PC-9 (cell line): ENCODE measurements around the gene MICA. TPM values are rescaled to one million over a fixed set of nuclear protein-coding genes. Genes with fewer than 3 reads are reported as not detected.
"Not testable (repeated sequence)": the region's sequence is repeated elsewhere in the genome, so short reads cannot be mapped to it uniquely, and the experiment has no call there.

Experiments
- BruUV-seq: library from RNA; stranded (reverse); fragments of 400-500 nt; replicated peaks from 2 replicates; lab custom pipeline; 2021; lab: Mats Ljungman, UMichigan
- CTCF ChIA-PET: fragments of 300-600 bp; sonication (Branson Sonifier 250); formaldehyde crosslinking; loops from one replicate; lab custom pipeline; 2022; ENCODE audit warnings: antibody characterized with exemption; lab: Charles Lee
- POLR2A ChIA-PET: fragments of 300-600 bp; sonication (Branson Sonifier 250); formaldehyde crosslinking; loops from one replicate; lab custom pipeline; 2022; ENCODE audit warnings: antibody characterized with exemption; ENCODE audit not compliant: unreplicated experiment; lab: Charles Lee
- DNase-seq, 2 experiments: peaks; one replicate each; pipeline versions ENCODE4 v3.0.0 to v3.0.0-alpha.2; 2015 to 2022; ENCODE audit warnings: mixed read lengths in 1 of 2
- H2AFZ ChIP-seq: fragments of 200-600 bp; sonication (generic); 2 replicates; pipeline ENCODE4 v1.8.1; 2017; ENCODE audit warnings: antibody characterized with exemption
- H3F3A ChIP-seq: fragments of 200-600 bp; sonication (generic); 2 replicates; pipeline ENCODE4 v1.8.1; 2017; ENCODE audit warnings: antibody characterized with exemption, mild to moderate bottlenecking, low read depth; ENCODE audit not compliant: insufficient read depth
- H3K27ac ChIP-seq: fragments of 200-600 bp; sonication (generic); 2 replicates; pipeline ENCODE4 v1.6.1; 2016; ENCODE audit warnings: mixed run types
- H3K27me3 ChIP-seq: fragments of 200-600 bp; sonication (generic); 2 replicates; pipeline ENCODE4 v1.6.1; 2016; ENCODE audit warnings: low read depth, mixed run types; ENCODE audit not compliant: insufficient read depth
- H3K36me3 ChIP-seq: fragments of 200-600 bp; sonication (generic); 2 replicates; pipeline ENCODE4 v1.6.1; 2016; ENCODE audit warnings: low read depth, mixed run types
- H3K4me1 ChIP-seq: fragments of 200-600 bp; sonication (generic); replicated peaks from 2 replicates; pipeline ENCODE4 v1.6.1; 2016; ENCODE audit warnings: mixed run types; ENCODE audit not compliant: insufficient read depth
- H3K4me2 ChIP-seq: fragments of 200-600 bp; sonication (generic); 2 replicates; pipeline ENCODE4 v1.6.1; 2017; ENCODE audit warnings: mixed run types
- H3K4me3 ChIP-seq: fragments of 200-600 bp; sonication (generic); 2 replicates; pipeline ENCODE4 v1.6.1; 2016; ENCODE audit warnings: mixed run types
- H3K79me2 ChIP-seq: fragments of 200-600 bp; sonication (generic); 2 replicates; pipeline ENCODE4 v1.6.1; 2017; ENCODE audit warnings: low read depth, mixed run types
- H3K9me2 ChIP-seq: fragments of 200-600 bp; sonication (generic); 2 replicates; pipeline ENCODE4 v1.8.1; 2017; ENCODE audit warnings: mild to moderate bottlenecking; ENCODE audit not compliant: insufficient read depth
- H3K9me3 ChIP-seq: fragments of 200-600 bp; sonication (generic); 2 replicates; pipeline ENCODE4 v1.8.1; 2016; ENCODE audit warnings: low read depth; ENCODE audit not compliant: insufficient read depth
- H4K20me1 ChIP-seq: fragments of 200-600 bp; sonication (generic); 2 replicates; pipeline ENCODE4 v1.8.1; 2017; ENCODE audit not compliant: insufficient read depth
- EZH2 ChIP-seq: fragments of 200-600 bp; sonication (generic); IDR thresholded peaks from 2 replicates; pipeline ENCODE4 v1.8.0; 2017; ENCODE audit warnings: antibody characterized with exemption, low read depth
- intact Hi-C: fragments of 100-400 bp; cut with micrococcal nuclease; formaldehyde crosslinking; loops from one replicate; pipeline ENCODE4 v1.10.0; 2022; ENCODE audit not compliant: unreplicated experiment
- total RNA-seq: library from RNA; stranded (reverse); gene quantifications from 2 replicates; pipeline ENCODE4 v1.2.3, GENCODE V29; 2021
- TF ChIP-seq, protein P1 (sequence below): fragments of 200-600 bp; sonication (generic); conservative IDR thresholded peaks from 2 replicates; pipeline ENCODE4 v1.6.1; 2017; ENCODE audit warnings: mixed run types, antibody characterized with exemption, mild to moderate bottlenecking, moderate library complexity

Gene MICA
- total RNA-seq, 1 experiment from 2014 or later, result 13.5 TPM

DNA sequence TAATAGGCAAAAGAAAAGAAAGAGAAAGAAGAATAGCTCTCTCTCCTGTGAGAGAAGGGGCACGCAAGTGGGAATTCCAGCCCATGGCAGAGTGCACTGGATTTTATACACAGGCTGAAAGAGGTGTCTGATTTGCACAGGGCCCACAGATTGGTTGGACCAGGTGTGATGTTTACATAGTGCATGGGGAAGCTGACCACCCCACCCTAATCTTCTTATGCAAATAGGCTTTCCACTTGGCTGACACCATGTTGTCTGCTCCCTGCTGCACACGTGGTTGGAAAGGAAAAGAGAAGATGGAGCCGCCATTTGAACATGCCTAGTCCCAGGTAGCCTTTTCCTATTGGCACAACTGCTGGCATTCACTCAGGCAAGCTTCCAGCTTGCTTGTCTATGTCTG lies 20.2 kb downstream of the MICA start:
- no peak overlapping the region for H2AFZ ChIP-seq
- no peaks in the 10 kb centered on the region for H3K4me1 ChIP-seq
- no peak overlapping the region for H3K4me2 ChIP-seq
- ChIA-PET POLR2A (no interaction called here), CTCF (no interaction called here)
- H3K27me3 ChIP-seq, result no peaks in the 10 kb centered on the region
- no peaks in the 10 kb centered on the region for H4K20me1 ChIP-seq
- no peaks in the 10 kb centered on the region for H3K79me2 ChIP-seq
- DNase-seq, result no peak
- H3K36me3 ChIP-seq, result no peaks in the 10 kb centered on the region
- H3K27ac ChIP-seq, result no peak overlapping the region
- no peaks in the 10 kb centered on the region for H3K9me3 ChIP-seq
- H3F3A ChIP-seq, result no peaks in the 10 kb centered on the region
- no TSS peak for BruUV-seq
- 0 out of 2 replicates have a peak, but pooled peaks cover 6% of the 10 kb centered on the region for H3K9me2 ChIP-seq
- H3K4me3 ChIP-seq, result no peak overlapping the region
- intact Hi-C loops, result no loop called here
- TF ChIP-seq, protein P1, sequence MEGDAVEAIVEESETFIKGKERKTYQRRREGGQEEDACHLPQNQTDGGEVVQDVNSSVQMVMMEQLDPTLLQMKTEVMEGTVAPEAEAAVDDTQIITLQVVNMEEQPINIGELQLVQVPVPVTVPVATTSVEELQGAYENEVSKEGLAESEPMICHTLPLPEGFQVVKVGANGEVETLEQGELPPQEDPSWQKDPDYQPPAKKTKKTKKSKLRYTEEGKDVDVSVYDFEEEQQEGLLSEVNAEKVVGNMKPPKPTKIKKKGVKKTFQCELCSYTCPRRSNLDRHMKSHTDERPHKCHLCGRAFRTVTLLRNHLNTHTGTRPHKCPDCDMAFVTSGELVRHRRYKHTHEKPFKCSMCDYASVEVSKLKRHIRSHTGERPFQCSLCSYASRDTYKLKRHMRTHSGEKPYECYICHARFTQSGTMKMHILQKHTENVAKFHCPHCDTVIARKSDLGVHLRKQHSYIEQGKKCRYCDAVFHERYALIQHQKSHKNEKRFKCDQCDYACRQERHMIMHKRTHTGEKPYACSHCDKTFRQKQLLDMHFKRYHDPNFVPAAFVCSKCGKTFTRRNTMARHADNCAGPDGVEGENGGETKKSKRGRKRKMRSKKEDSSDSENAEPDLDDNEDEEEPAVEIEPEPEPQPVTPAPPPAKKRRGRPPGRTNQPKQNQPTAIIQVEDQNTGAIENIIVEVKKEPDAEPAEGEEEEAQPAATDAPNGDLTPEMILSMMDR, result no peak
- TF ChIP-seq EZH2, result no peak

DNA sequence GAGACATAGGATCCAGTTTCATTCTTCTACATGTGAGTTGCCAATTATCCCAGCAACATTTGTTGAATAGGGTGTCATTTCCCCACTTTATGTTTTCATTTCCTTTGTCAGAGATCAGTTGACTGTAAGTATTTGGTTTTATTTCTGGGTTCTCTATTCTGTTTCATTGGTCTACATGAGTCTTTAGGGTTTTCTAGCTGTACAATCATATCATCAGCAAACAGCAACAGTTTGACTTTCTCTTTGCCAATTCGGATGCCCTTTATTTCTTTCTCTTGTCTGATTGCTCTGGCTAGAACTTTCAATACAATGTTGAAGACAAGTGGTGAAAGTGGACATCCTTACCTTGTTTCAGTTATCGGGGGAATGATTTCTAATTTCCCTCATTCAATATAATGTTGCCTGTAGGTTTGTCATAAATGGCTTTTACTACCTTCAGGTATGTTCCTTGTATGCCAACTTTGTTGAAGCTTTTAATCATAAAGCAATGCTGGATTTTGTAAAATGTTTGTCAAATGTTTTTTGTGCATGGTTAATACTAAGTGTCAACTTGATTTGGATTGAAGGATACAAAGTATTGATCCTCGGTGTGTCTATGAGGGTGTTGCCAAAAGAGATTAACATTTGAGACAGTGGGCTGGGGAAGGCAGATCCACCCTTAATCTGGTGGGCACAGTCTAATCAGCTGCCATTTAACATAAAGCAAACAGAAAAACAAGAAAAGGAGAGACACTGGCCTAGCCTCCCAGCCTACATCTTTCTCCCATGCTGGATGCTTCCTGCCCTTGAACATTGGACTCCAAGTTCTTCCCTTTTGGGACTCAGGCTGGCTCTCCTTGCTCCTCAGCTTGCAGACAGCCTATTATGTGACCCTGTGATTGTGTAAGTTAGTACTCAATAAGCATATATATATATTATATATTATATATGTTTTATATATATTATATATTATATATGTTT lies 23.3 kb downstream of the MICA start:
- no peak for TF ChIP-seq EZH2
- TF ChIP-seq, protein P1, result no peak
- Histone ChIP-seq H3K9me2 (no peaks in the 10 kb centered on the region), H3K4me2 (no peak overlapping the region), H3K4me1 (no peaks in the 10 kb centered on the region), H3F3A (no peaks in the 10 kb centered on the region), H3K27ac (no peak overlapping the region), H3K4me3 (no peak overlapping the region), H4K20me1 (no peaks in the 10 kb centered on the region), H3K79me2 (no peaks in the 10 kb centered on the region), H2AFZ (no peak overlapping the region), H3K9me3 (no peaks in the 10 kb centered on the region), H3K36me3 (no peaks in the 10 kb centered on the region), H3K27me3 (no peaks in the 10 kb centered on the region)
- no peak for DNase-seq
- CTCF ChIA-PET, result no interaction called here
- BruUV-seq, result no TSS peak
- intact Hi-C loops, result no loop called here
- POLR2A ChIA-PET, result no interaction called here

DNA sequence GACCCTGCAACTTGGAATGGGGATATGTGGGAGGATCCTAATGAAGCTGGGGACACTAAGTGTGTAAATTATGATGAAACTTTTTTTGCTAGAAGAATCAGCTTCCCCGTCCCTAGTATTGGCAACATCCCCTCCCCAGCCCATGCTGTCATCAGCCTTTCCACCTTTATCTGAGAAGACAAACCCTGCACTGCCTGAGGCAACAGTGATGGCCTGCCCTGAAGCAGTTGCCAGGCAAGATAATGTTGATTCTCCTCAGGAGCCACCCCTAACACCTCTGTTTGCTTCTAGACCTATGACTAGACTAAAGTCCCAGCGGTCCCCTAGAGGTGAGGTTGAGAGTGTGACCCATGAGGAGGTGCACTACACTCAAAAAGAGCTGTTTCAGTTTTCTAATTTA lies 27.1 kb downstream of the MICA start:
- Histone ChIP-seq H3K79me2 (no peaks in the 10 kb centered on the region), H2AFZ (no peak overlapping the region), H3K4me3 (no peak overlapping the region), H3K9me3 (no peaks in the 10 kb centered on the region), H3F3A (no peaks in the 10 kb centered on the region), H3K9me2 (no peaks in the 10 kb centered on the region), H3K27me3 (0 out of 2 replicates have a peak, but pooled peaks cover 3% of the 10 kb centered on the region), H3K4me1 (no peaks in the 10 kb centered on the region), H3K36me3 (no peaks in the 10 kb centered on the region), H3K4me2 (no peak overlapping the region), H4K20me1 (no peaks in the 10 kb centered on the region), H3K27ac (no peak overlapping the region)
- no TSS peak for BruUV-seq
- intact Hi-C loops, result no loop called here
- ChIA-PET CTCF (no interaction called here), POLR2A (no interaction called here)
- TF ChIP-seq, protein P1, result no peak
- no peak for TF ChIP-seq EZH2
- DNase-seq, result no peak

DNA sequence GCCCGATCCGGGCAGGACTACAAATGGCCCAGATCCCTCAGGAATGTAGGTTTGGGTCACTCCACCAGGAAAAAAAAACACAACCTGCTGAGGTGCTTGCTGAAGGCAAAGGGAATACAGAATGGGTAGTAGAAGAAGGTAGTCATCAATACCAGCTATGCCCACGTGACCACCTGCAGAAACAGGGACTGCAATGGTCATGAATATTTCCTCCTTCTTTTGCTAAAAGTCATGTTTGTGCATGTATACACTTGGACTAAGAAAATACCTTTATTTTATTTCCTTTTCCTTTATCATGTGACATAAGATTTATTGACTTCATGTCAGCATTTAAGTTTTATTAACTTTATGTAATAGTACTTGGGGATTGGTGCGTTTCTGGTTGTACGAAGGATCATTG lies 31.7 kb downstream of the MICA start:
- H3K9me2 ChIP-seq, POLR2A ChIA-PET, DNase-seq, H3K36me3 ChIP-seq, H3K79me2 ChIP-seq, H4K20me1 ChIP-seq, H3K27ac ChIP-seq, H3F3A ChIP-seq, H3K4me2 ChIP-seq, CTCF ChIA-PET, H3K4me1 ChIP-seq, H2AFZ ChIP-seq, intact Hi-C loops, BruUV-seq, H3K9me3 ChIP-seq, H3K27me3 ChIP-seq, H3K4me3 ChIP-seq: not testable (repeated sequence)
